Naive thymus-derived CD4-positive, alpha-beta T cell (primary cell): Measurements from ENCODE around the gene DGCR2. TPM values are rescaled to one million over a fixed set of nuclear protein-coding genes. Genes with fewer than 3 reads are reported as not detected.
"Not testable (repeated sequence)": the region's sequence is repeated elsewhere in the genome, so short reads cannot be mapped to it uniquely, and the experiment has no call there.

Experiments used
- ATAC-seq: fragments of 150-1000 bp; cut with Tn5 transposase; 2 replicates; pipeline ENCODE4 v1.10.0; 2021; ENCODE audit warnings: mild to moderate bottlenecking, moderate library complexity
- CTCF ChIA-PET: fragments of 350-600 bp; sonication (Branson Sonifier 250); formaldehyde crosslinking; loops from one replicate; lab custom pipeline; 2021; ENCODE audit warnings: antibody characterized with exemption; lab: Charles Lee
- POLR2A ChIA-PET: fragments of 350-600 bp; sonication (Branson Sonifier 250); formaldehyde crosslinking; loops from one replicate; lab custom pipeline; 2021; ENCODE audit warnings: antibody characterized with exemption, inconsistent platforms; lab: Charles Lee
- DNase-seq, 9 donors: peaks; one replicate each; pipeline versions ENCODE4 v3.0.0 to v3.0.0-alpha.2; 2020 to 2022; ENCODE audit warnings: mixed read lengths in 1 of 9
- H3K27ac ChIP-seq: one replicate; pipeline ENCODE4 v1.7.0; 2013; ENCODE audit warnings: mild to moderate bottlenecking, low read depth, low read length, moderate library complexity
- H3K27me3 ChIP-seq, 2 donors: one replicate each; pipeline ENCODE4 v1.7.0; 2013; ENCODE audit warnings: low read length in 2 of 2, mild to moderate bottlenecking in 2 of 2, moderate library complexity in 2 of 2; ENCODE audit not compliant: control insufficient read depth in 2 of 2, insufficient read depth in 2 of 2
- H3K36me3 ChIP-seq, 3 experiments: 1 replicate in 2 of 3; 2 replicates in 1 of 3; pipeline ENCODE4 v1.7.0; 2013; ENCODE audit warnings: low read length in 3 of 3, mild to moderate bottlenecking in 3 of 3, moderate library complexity in 1 of 3; ENCODE audit not compliant: insufficient read depth in 3 of 3, control insufficient read depth in 2 of 3
- H3K4me1 ChIP-seq, 2 donors: one replicate each; pipeline ENCODE4 v1.7.0; 2013; ENCODE audit warnings: low read length in 2 of 2, mild to moderate bottlenecking in 2 of 2, moderate library complexity in 1 of 2; ENCODE audit not compliant: control insufficient read depth in 2 of 2, insufficient read depth in 2 of 2
- H3K4me3 ChIP-seq: 2 replicates; pipeline ENCODE4 v1.7.0; 2013; ENCODE audit warnings: mild to moderate bottlenecking, low read length
- H3K9me3 ChIP-seq, 3 experiments: 1 replicate in 2 of 3; 2 replicates in 1 of 3; pipeline ENCODE4 v1.7.0; 2013; ENCODE audit warnings: low read length in 3 of 3; ENCODE audit not compliant: control insufficient read depth in 2 of 3
- H3K27ac Mint-ChIP-seq, 9 donors: one replicate each; pipeline ENCODE4 v1.8.0; 2020 to 2022; ENCODE audit warnings: mixed read lengths in 9 of 9, mild to moderate bottlenecking in 8 of 9, moderate library complexity in 5 of 9, inconsistent platforms in 2 of 9
- H3K27me3 Mint-ChIP-seq, 5 donors: one replicate each; pipeline ENCODE4 v1.8.0; 2021 to 2022; ENCODE audit warnings: mixed read lengths in 5 of 5, mild to moderate bottlenecking in 1 of 5
- H3K36me3 Mint-ChIP-seq, 5 donors: one replicate each; pipeline ENCODE4 v1.8.0; 2020 to 2022; ENCODE audit warnings: mixed read lengths in 5 of 5, mild to moderate bottlenecking in 3 of 5, inconsistent platforms in 1 of 5
- H3K4me1 Mint-ChIP-seq, 7 donors: one replicate each; pipeline ENCODE4 v1.8.0; 2020 to 2022; ENCODE audit warnings: mixed read lengths in 7 of 7, mild to moderate bottlenecking in 3 of 7, inconsistent platforms in 1 of 7
- H3K4me3 Mint-ChIP-seq, 10 donors: one replicate each; pipeline ENCODE4 v1.8.0; 2020 to 2022; ENCODE audit warnings: mild to moderate bottlenecking in 10 of 10, mixed read lengths in 10 of 10, moderate library complexity in 6 of 10, inconsistent platforms in 2 of 10
- H3K9me3 Mint-ChIP-seq, 11 donors: one replicate each; pipeline ENCODE4 v1.8.0; 2020 to 2022; ENCODE audit warnings: mixed read lengths in 11 of 11, mild to moderate bottlenecking in 4 of 11, inconsistent platforms in 1 of 11, moderate library complexity in 1 of 11
- intact Hi-C, 2 donors: fragments of 100-400 bp; cut with micrococcal nuclease; formaldehyde crosslinking; loops; one replicate each; pipeline ENCODE4 v1.15.1; 2023
- polyA plus RNA-seq, 2 donors: library from polyadenylated mRNA; unstranded; fragments of 300-500 nt; fragmentation: Illumina TruSeq; gene quantifications; one replicate each; pipeline ENCODE4 v1.2.3, GENCODE V29; 2021
- total RNA-seq, 6 experiments: library from RNA in 5 of 6; stranded (reverse) in 5 of 6; gene quantifications; 1 replicate in 5 of 6; 2 replicates in 1 of 6; pipeline ENCODE4 v1.2.3 and lab custom pipeline; 2021 to 2026

The DGCR2 gene
- total and polyA plus RNA-seq, 7 experiments from 2014 or later, result 38.8 to 81.9 (median 50.4) TPM

- H3K27ac Mint-ChIP-seq, H3K4me3 ChIP-seq, H3K36me3 ChIP-seq, H3K36me3 Mint-ChIP-seq, CTCF ChIA-PET, DNase-seq, H3K27ac ChIP-seq, ATAC-seq, intact Hi-C loops, H3K27me3 ChIP-seq, H3K4me1 ChIP-seq, POLR2A ChIA-PET, H3K4me3 Mint-ChIP-seq, H3K9me3 Mint-ChIP-seq, H3K9me3 ChIP-seq: not testable (repeated sequence)
- H3K27me3 Mint-ChIP-seq, result peaks cover 21 to 31% (median 24%) of the 10 kb centered on the region in 5 donors
- peaks cover 2 to 14% (median 9%) of the 10 kb centered on the region in 7 donors for H3K4me1 Mint-ChIP-seq
These were observed 96.1 kb downstream of the DGCR2 start for GRCh38 chr22:19026080-19026479.

DNA sequence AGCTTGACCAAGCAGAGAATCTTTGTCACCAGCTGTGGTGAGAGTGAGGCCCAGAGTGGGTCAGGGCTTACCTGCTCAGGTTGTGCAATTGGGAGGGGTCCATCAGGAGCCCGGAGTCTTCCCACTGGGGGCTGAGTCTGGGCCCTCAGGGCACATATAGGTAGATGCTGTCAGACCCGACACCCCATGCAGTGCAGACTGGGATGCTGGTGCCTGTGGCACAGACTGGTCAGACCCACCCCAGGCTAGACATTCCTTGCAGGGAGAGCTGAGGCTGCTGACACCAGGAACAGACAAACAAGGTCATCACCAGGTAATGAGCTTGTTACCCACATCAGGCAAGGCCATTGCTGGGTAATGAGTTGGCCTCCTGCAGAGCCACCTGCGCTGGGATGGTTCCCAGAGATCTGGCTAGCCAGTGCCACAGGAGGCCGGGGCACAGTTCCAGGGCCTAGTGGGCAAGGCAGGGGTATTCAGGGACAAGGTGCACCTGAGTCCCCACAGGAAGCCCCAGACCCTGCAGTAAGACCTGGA lies 97.2 kb downstream of the DGCR2 start:
- ATAC-seq, H3K4me3 ChIP-seq, H3K9me3 Mint-ChIP-seq, H3K36me3 Mint-ChIP-seq, H3K27ac Mint-ChIP-seq, H3K27ac ChIP-seq, intact Hi-C loops, CTCF ChIA-PET, H3K36me3 ChIP-seq, H3K27me3 ChIP-seq, H3K4me1 ChIP-seq, DNase-seq, POLR2A ChIA-PET, H3K9me3 ChIP-seq, H3K4me3 Mint-ChIP-seq: not testable (repeated sequence)
- peaks cover 2 to 14% (median 7%) of the 10 kb centered on the region in 7 donors for H3K4me1 Mint-ChIP-seq
- peaks cover 19 to 42% (median 31%) of the 10 kb centered on the region in 5 donors for H3K27me3 Mint-ChIP-seq

GRCh38 chr22:19023931-19024330 lies 98.3 kb downstream of the DGCR2 start:
- DNase-seq, H3K27ac Mint-ChIP-seq, H3K27ac ChIP-seq, H3K36me3 ChIP-seq, H3K4me3 Mint-ChIP-seq, CTCF ChIA-PET, H3K4me1 ChIP-seq, POLR2A ChIA-PET, H3K4me3 ChIP-seq, H3K27me3 ChIP-seq, H3K36me3 Mint-ChIP-seq, intact Hi-C loops, H3K9me3 Mint-ChIP-seq, ATAC-seq, H3K9me3 ChIP-seq: not testable (repeated sequence)
- Mint-ChIP-seq H3K27me3 (peaks cover 17 to 52% (median 40%) of the 10 kb centered on the region in 5 donors), H3K4me1 (peaks cover 2 to 13% (median 7%) of the 10 kb centered on the region in 7 donors)

DNA sequence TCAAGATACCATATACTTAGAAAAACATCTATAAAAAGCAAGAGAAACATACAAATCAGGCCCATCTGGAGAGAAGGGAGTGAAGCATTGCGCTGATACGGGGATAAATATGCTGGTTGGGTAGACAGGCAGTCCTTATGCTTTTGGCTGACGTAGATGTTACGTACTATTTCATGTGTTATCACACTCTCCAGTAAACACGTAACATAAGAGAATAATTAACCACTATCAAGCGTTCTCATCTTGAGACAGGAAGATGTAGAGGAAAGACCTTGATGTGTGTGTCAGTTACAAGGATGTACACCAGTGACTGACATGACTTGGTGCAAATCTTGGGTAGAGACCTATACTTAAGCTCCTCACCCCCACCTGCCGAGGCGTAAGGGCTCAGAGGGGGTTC lies 99.5 kb downstream of the DGCR2 start:
- H3K9me3 Mint-ChIP-seq, result no peaks in the 10 kb centered on the region
- Histone ChIP-seq H3K4me1 (no peaks in the 10 kb centered on the region), H3K36me3 (no peaks in the 10 kb centered on the region), H3K9me3 (no peaks in the 10 kb centered on the region), H3K4me3 (no peak overlapping the region), H3K27ac (no peak overlapping the region), H3K27me3 (peaks cover 0 to 3% of the 10 kb centered on the region in 2 donors)
- H3K27ac Mint-ChIP-seq, result no peak overlapping the region
- peaks cover 0 to 9% (median 4%) of the 10 kb centered on the region in 7 donors for H3K4me1 Mint-ChIP-seq
- ATAC-seq, result peak; percentile 71
- ChIA-PET POLR2A (no interaction called here), CTCF (no interaction called here)
- H3K36me3 Mint-ChIP-seq, result peaks cover 0 to 4% (median 0%) of the 10 kb centered on the region in 5 donors
- DNase-seq, result peak in 6 of 9 donors; percentile 20 to 53 (median 40)
- intact Hi-C loops, result no loop called here
- peaks cover 11 to 53% (median 41%) of the 10 kb centered on the region in 5 donors for H3K27me3 Mint-ChIP-seq
- H3K4me3 Mint-ChIP-seq, result no peak overlapping the region

DNA sequence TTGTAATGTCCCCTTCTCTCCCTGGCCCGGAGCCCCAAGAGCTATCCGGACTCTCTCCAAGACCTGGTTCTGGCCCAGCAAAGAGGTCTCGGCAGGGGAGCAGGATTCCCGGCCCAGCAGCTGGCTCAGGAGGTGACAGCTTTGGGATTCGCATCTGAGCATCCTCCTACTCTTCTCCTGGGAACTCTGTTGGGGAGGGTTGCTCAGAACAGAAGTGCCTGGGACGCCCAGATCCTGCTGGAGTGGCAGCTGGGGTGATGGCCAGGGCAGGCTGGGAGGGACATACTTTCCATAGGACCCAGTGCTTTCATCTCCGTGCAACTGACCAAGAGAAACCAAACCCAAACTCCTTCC lies 102.6 kb downstream of the DGCR2 start:
- intact Hi-C loops, result no loop called here
- Histone ChIP-seq H3K4me3 (no peak overlapping the region), H3K27me3 (peaks cover 0 to 3% of the 10 kb centered on the region in 2 donors), H3K9me3 (no peaks in the 10 kb centered on the region), H3K27ac (no peak overlapping the region), H3K36me3 (no peaks in the 10 kb centered on the region), H3K4me1 (no peaks in the 10 kb centered on the region)
- ATAC-seq (no peak), DNase-seq (no peak)
- POLR2A ChIA-PET, result no interaction called here
- peaks cover 0 to 5% (median 3%) of the 10 kb centered on the region in 7 donors for H3K4me1 Mint-ChIP-seq
- H3K27ac Mint-ChIP-seq, result no peak overlapping the region
- H3K4me3 Mint-ChIP-seq, result no peak overlapping the region
- CTCF ChIA-PET, result no interaction called here
- H3K36me3 Mint-ChIP-seq, result no peaks in the 10 kb centered on the region
- no peaks in the 10 kb centered on the region for H3K9me3 Mint-ChIP-seq
- H3K27me3 Mint-ChIP-seq, result peaks cover 9 to 48% (median 38%) of the 10 kb centered on the region in 5 donors

DNA sequence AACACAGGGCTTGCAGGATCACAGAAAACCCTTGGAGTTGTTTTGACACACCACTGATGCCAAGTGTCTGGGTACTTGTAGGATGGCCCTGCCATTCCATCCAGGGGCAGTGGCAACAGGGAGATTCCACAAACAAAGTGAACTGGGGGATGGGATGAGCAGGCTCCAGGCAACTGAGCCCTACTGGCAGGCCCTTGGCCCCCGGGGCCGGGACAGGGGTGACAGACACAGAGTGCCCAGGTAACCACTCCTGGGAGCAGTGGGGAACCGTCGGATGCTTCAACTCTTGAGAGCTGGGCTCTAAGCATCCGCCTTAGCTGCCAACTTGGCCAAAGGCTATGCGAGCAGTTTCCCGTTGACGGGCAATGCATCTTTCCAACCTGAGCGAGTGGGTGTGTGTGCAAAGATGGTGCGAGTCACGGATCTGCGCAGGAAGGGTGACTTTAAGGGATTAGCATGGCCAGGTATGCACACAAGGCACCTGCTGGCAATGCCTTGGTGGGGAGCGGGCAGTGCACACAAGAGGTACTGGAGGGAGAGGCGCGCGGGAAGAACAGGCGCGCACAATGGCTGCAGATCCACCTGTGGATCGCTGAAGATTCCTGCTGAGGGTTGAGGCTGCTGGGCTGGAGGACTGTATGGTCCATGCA lies 103.1 kb downstream of the DGCR2 start:
- Histone ChIP-seq H3K4me3 (no peak overlapping the region), H3K27me3 (peaks cover 0 to 3% of the 10 kb centered on the region in 2 donors), H3K27ac (no peak overlapping the region), H3K9me3 (no peaks in the 10 kb centered on the region), H3K36me3 (no peaks in the 10 kb centered on the region), H3K4me1 (no peaks in the 10 kb centered on the region)
- H3K27ac Mint-ChIP-seq, result no peak overlapping the region
- ATAC-seq (no peak), DNase-seq (no peak)
- POLR2A ChIA-PET, result no interaction called here
- CTCF ChIA-PET, result no interaction called here
- H3K27me3 Mint-ChIP-seq, result peaks cover 9 to 53% (median 42%) of the 10 kb centered on the region in 5 donors
- H3K9me3 Mint-ChIP-seq, result no peaks in the 10 kb centered on the region
- peaks cover 0 to 5% (median 3%) of the 10 kb centered on the region in 7 donors for H3K4me1 Mint-ChIP-seq
- no peak overlapping the region for H3K4me3 Mint-ChIP-seq
- intact Hi-C loops, result no loop called here
- H3K36me3 Mint-ChIP-seq, result no peaks in the 10 kb centered on the region

GRCh38 chr22:19018256-19018655 lies 104.0 kb downstream of the DGCR2 start:
- H3K9me3 ChIP-seq, result no peaks in the 10 kb centered on the region
- intact Hi-C loops, result no loop called here
- no peak overlapping the region for H3K27ac ChIP-seq
- ChIA-PET CTCF (no interaction called here), POLR2A (no interaction called here)
- H3K4me3 ChIP-seq, result no peak overlapping the region
- Mint-ChIP-seq H3K9me3 (no peaks in the 10 kb centered on the region), H3K27me3 (peaks cover 9 to 54% (median 40%) of the 10 kb centered on the region in 5 donors), H3K4me1 (peaks cover 0 to 5% (median 3%) of the 10 kb centered on the region in 7 donors), H3K4me3 (no peak overlapping the region), H3K36me3 (no peaks in the 10 kb centered on the region), H3K27ac (no peak overlapping the region)
- no peak for ATAC-seq
- H3K27me3 ChIP-seq, result peaks cover 0 to 3% of the 10 kb centered on the region in 2 donors
- no peaks in the 10 kb centered on the region for H3K36me3 ChIP-seq
- DNase-seq, result no peak
- no peaks in the 10 kb centered on the region for H3K4me1 ChIP-seq
